ENCODE data around the gene CREBBP. TPM values are rescaled to one million over a fixed set of nuclear protein-coding genes. Genes with fewer than 3 reads are reported as not detected.
"Not testable (repeated sequence)": the region's sequence is repeated elsewhere in the genome, so short reads cannot be mapped to it uniquely, and the experiment has no call there.

Gene CREBBP
- polyA plus RNA-seq, 1 experiment: 6.6 TPM

- TF ChIP-seq, protein P1, sequence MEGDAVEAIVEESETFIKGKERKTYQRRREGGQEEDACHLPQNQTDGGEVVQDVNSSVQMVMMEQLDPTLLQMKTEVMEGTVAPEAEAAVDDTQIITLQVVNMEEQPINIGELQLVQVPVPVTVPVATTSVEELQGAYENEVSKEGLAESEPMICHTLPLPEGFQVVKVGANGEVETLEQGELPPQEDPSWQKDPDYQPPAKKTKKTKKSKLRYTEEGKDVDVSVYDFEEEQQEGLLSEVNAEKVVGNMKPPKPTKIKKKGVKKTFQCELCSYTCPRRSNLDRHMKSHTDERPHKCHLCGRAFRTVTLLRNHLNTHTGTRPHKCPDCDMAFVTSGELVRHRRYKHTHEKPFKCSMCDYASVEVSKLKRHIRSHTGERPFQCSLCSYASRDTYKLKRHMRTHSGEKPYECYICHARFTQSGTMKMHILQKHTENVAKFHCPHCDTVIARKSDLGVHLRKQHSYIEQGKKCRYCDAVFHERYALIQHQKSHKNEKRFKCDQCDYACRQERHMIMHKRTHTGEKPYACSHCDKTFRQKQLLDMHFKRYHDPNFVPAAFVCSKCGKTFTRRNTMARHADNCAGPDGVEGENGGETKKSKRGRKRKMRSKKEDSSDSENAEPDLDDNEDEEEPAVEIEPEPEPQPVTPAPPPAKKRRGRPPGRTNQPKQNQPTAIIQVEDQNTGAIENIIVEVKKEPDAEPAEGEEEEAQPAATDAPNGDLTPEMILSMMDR (IDR thresholded peaks at IDR 0.05; ENCODE audit: insufficient read depth, low read depth, low read length): no peak
- Histone ChIP-seq H3K27me3 (ENCODE audit: control insufficient read depth, insufficient read depth, low read length) (peaks cover 1% of the 10 kb centered on the region; the same call in 1 of the 2 replicates), H3K36me3 (ENCODE audit: control insufficient read depth, insufficient read depth, low read length) (no peaks in the 10 kb centered on the region), H3K4me3 (ENCODE audit: low read depth, low read length) (no peak overlapping the region)
- CTCF ChIA-PET: interaction anchor here (0.7 kb wide), 1 partner anchor 235 kb away, joined by 4 read pairs; no protein-coding TSS in a partner anchor
- POLR2A ChIA-PET: no interaction called here
- DNase-seq (ENCODE audit: low read depth): no peak
Observed at GRCh38 chr16:3890091-3890490, 9.6 kb upstream of the CREBBP start.

DNA sequence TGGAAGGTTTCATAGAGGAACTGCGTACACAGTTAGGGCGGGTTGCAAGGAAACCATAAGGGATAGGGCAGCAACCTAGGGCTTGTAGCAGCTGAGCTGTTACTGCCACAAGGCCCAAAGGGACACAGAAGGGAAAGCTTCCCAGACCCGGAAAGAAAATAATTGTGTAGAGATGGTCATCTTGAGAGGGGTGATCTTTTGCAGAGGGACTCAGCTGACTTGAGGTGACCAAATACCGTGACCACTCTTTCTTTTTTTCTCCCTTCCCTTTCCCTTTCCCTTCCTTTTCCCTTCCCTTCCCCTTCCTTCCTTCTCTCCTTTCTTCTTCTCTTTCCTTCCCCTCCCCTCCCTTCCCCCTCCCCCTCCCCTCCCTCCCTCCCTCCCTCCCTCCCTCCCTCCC lies 8.5 kb upstream of the CREBBP start:
- H3K36me3 ChIP-seq (ENCODE audit: control insufficient read depth, insufficient read depth, low read length): no peaks in the 10 kb centered on the region
- TF ChIP-seq, protein P1 (IDR thresholded peaks at IDR 0.05; ENCODE audit: insufficient read depth, low read depth, low read length): no peak
- CTCF ChIA-PET: interaction anchor here (1.3 kb wide), 1 partner anchor 21 kb away, joined by 3 read pairs; no protein-coding TSS in a partner anchor
- DNase-seq (ENCODE audit: low read depth): no peak
- no peak overlapping the region for H3K4me3 ChIP-seq (ENCODE audit: low read depth, low read length)
- peaks cover 1% of the 10 kb centered on the region; the same call in 1 of the 2 replicates for H3K27me3 ChIP-seq (ENCODE audit: control insufficient read depth, insufficient read depth, low read length)
- POLR2A ChIA-PET: no interaction called here

GRCh38 chr16:3885999-3886398 lies 5.5 kb upstream of the CREBBP start:
- H3K36me3 ChIP-seq (ENCODE audit: control insufficient read depth, insufficient read depth, low read length); POLR2A ChIA-PET; H3K4me3 ChIP-seq (ENCODE audit: low read depth, low read length); CTCF ChIA-PET; H3K27me3 ChIP-seq (ENCODE audit: control insufficient read depth, insufficient read depth, low read length); DNase-seq (ENCODE audit: low read depth): not testable (repeated sequence)

DNA sequence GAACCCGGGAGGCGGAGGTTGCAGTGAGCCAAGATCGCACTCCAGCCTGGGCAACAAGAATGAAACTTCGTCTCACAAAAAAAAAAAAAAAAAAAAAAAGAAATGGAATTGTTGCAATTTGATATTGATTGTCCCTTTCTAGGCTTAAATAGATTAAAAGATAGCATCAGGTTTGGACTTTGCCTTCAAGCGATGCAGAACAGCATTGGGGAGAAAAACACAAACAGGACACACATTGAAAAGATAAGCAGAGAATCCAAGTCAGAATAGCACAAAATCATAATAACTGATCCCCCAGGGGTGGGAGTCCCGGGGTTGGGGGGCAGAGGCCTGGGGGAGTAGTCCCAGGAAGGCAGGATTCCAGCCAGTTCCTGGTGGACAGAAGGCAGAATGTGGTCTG lies 3.9 kb upstream of the CREBBP start:
- ChIA-PET CTCF (interaction anchor here (1.0 kb wide), 1 partner anchor 55 kb away, joined by 3 read pairs; no protein-coding TSS in a partner anchor), POLR2A (no interaction called here)

GRCh38 chr16:3882531-3882930 lies 2.0 kb upstream of the CREBBP start:
- POLR2A ChIA-PET: no interaction called here
- CTCF ChIA-PET: no interaction called here
- no peaks in the 10 kb centered on the region for H3K36me3 ChIP-seq (ENCODE audit: control insufficient read depth, insufficient read depth, low read length)
- TF ChIP-seq, protein P1 (IDR thresholded peaks at IDR 0.05; ENCODE audit: insufficient read depth, low read depth, low read length): no peak
- DNase-seq (ENCODE audit: low read depth): no peak
- H3K27me3 ChIP-seq (ENCODE audit: control insufficient read depth, insufficient read depth, low read length): no peaks in the 10 kb centered on the region
- no peak overlapping the region for H3K4me3 ChIP-seq (ENCODE audit: low read depth, low read length)

More for the DNA sequence above, 3.9 kb upstream of the CREBBP start:
- no peak overlapping the region for H3K4me3 ChIP-seq (ENCODE audit: low read depth, low read length)
- no peak for DNase-seq (ENCODE audit: low read depth)
- H3K36me3 ChIP-seq (ENCODE audit: control insufficient read depth, insufficient read depth, low read length): no peaks in the 10 kb centered on the region
- H3K27me3 ChIP-seq (ENCODE audit: control insufficient read depth, insufficient read depth, low read length): peaks cover 1% of the 10 kb centered on the region; the same call in 1 of the 2 replicates
- TF ChIP-seq, protein P1 (IDR thresholded peaks at IDR 0.05; ENCODE audit: insufficient read depth, low read depth, low read length): no peak

DNA sequence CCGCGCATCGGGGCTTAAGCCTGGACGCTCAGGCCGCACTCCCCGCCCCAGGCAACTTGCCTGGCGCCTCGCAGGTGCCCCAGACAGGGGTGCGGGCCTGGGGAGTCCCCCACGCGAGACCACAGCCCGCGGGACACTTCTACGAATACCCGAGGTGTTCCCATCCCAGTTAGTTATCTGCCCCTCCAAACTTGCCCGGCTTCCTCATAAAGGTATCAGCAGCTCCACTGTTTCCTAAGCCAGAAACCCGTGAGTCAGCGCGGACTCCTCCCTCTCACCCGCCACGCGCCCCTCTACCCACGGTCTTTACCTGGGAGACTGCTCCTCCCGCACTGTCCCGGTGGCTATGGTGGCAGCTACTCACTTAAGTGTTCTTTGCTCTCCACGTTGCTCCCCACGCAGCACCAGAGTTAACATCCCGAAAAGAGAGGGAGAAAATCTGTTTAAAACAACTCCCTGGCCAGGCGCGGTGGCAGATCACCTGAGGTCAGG lies 1.0 kb upstream of the CREBBP start:
- no peaks in the 10 kb centered on the region for H3K36me3 ChIP-seq (ENCODE audit: control insufficient read depth, insufficient read depth, low read length)
- no peaks in the 10 kb centered on the region for H3K27me3 ChIP-seq (ENCODE audit: control insufficient read depth, insufficient read depth, low read length)
- peak overlapping the region; percentile 60 for H3K4me3 ChIP-seq (ENCODE audit: low read depth, low read length)
- TF ChIP-seq, protein P1 (IDR thresholded peaks at IDR 0.05; ENCODE audit: insufficient read depth, low read depth, low read length): no peak
- POLR2A ChIA-PET: no interaction called here
- no peak for DNase-seq (ENCODE audit: low read depth)
- CTCF ChIA-PET: interaction anchor here (1.1 kb wide), 1 partner anchor 191 kb away, joined by 3 read pairs; no protein-coding TSS in a partner anchor

All from BJ (cell line).